HCT116 (cell line): ENCODE results near the gene SUPT5H. TPM values are rescaled to one million over a fixed set of nuclear protein-coding genes. Genes with fewer than 3 reads are reported as not detected.

Experiments used
- ATAC-seq: fragments of 200-7000 bp; cut with Tn5 transposase; 2 replicates; pipeline ENCODE4 v1.9.1; 2020; ENCODE audit warnings: mild to moderate bottlenecking, moderate library complexity
- BruUV-seq: library from RNA; stranded (reverse); fragments of 400-500 nt; replicated peaks from 2 replicates; lab custom pipeline; 2021; lab: Mats Ljungman, UMichigan
- CTCF ChIA-PET: fragments of 300-600 bp; sonication (Branson Sonifier 250); formaldehyde crosslinking; loops from one replicate; lab custom pipeline; 2021; ENCODE audit warnings: antibody characterized with exemption; lab: Charles Lee
- POLR2A ChIA-PET: fragments of 300-600, 350-600 bp; sonication (Branson Sonifier 250); formaldehyde crosslinking; loops from one replicate; lab custom pipeline; 2021; ENCODE audit warnings: antibody characterized with exemption; lab: Charles Lee
- RAD21 ChIA-PET, 2 experiments: fragments of 300-600 bp; sonication (Branson Sonifier 250); formaldehyde crosslinking; loops; one replicate each; lab custom pipeline; 2023; ENCODE audit warnings: low total read pairs in 2 of 2; ENCODE audit not compliant: uncharacterized antibody in 2 of 2, unreplicated experiment in 2 of 2, low non-redundant PET in 1 of 2; lab: Charles Lee
- DNase-seq: peaks from one replicate; pipeline ENCODE4 v3.0.0-alpha.2; 2010; ENCODE audit warnings: low read depth, low spot score
- H2AFZ ChIP-seq: fragments of 200-600 bp; shearing (Covaris generic), sonication (generic); 2 replicates; pipeline ENCODE4 v1.6.1; 2017; ENCODE audit warnings: low read depth, mixed run types, mixed read lengths, antibody characterized with exemption, low read length; ENCODE audit not compliant: poor library complexity, severe bottlenecking
- H3K27ac ChIP-seq: 2 replicates; pipeline ENCODE4 v1.5.1; 2012; ENCODE audit warnings: low read depth, low read length
- H3K27me3 ChIP-seq: fragments of 200-600 bp; sonication (generic); 2 replicates; pipeline ENCODE4 v1.6.1; 2016; ENCODE audit warnings: mixed run types, low read length, mixed read lengths; ENCODE audit not compliant: insufficient read depth
- H3K36me3 ChIP-seq, 2 experiments: fragments of 200-500 bp in 1 of 2; fragments of 200-600 bp in 1 of 2; sonication (Bioruptor generic) in 1 of 2; sonication (generic) in 1 of 2; 2 replicates each; pipeline versions ENCODE4 v1.5.1 to v1.6.1; 2014 to 2016; ENCODE audit warnings: low read length in 2 of 2, inconsistent platforms in 1 of 2, mixed read lengths in 1 of 2, mixed run types in 1 of 2; ENCODE audit not compliant: insufficient read depth in 2 of 2, control insufficient read depth in 1 of 2
- H3K4me1 ChIP-seq, 2 experiments: fragments of 200-600 bp in 1 of 2; sonication (generic) in 1 of 2; 2 replicates each; pipeline versions ENCODE4 v1.5.1 to v1.6.1; 2012 to 2017; ENCODE audit warnings: low read length in 2 of 2, inconsistent platforms in 1 of 2, mild to moderate bottlenecking in 1 of 2, mixed read lengths in 1 of 2, mixed run types in 1 of 2, moderate library complexity in 1 of 2; ENCODE audit not compliant: insufficient read depth in 2 of 2, control insufficient read depth in 1 of 2
- H3K4me2 ChIP-seq: fragments of 200-600 bp; sonication (generic); 2 replicates; pipeline ENCODE4 v1.6.1; 2017; ENCODE audit warnings: mixed run types, low read length, mixed read lengths
- H3K4me3 ChIP-seq, 2 experiments: fragments of 200-600 bp in 1 of 2; sonication (generic) in 1 of 2; replicated peaks in 1 of 2; 2 replicates each; pipeline ENCODE4 v1.5.1; 2011 to 2016; ENCODE audit warnings: low read length in 2 of 2, control low read depth in 1 of 2, low read depth in 1 of 2, mild to moderate bottlenecking in 1 of 2, mixed read lengths in 1 of 2, mixed run types in 1 of 2
- H3K79me2 ChIP-seq: fragments of 200-600 bp; sonication (generic); 2 replicates; pipeline ENCODE4 v1.6.1; 2017; ENCODE audit warnings: mild to moderate bottlenecking, mixed run types, low read length, moderate library complexity, mixed read lengths; ENCODE audit not compliant: insufficient read depth
- H3K9ac ChIP-seq: fragments of 200-600 bp; sonication (generic); 2 replicates; pipeline ENCODE4 v1.6.1; 2016; ENCODE audit warnings: low read length, mixed read lengths
- H3K9me2 ChIP-seq: fragments of 200-600 bp; sonication (generic), shearing (Covaris generic); 2 replicates; pipeline ENCODE4 v1.6.1; 2017; ENCODE audit warnings: mixed run types, mild to moderate bottlenecking, moderate library complexity; ENCODE audit not compliant: insufficient read depth
- H3K9me3 ChIP-seq, 2 experiments: fragments of 200-500 bp in 1 of 2; fragments of 200-600 bp in 1 of 2; sonication (Bioruptor generic) in 1 of 2; sonication (generic) in 1 of 2; 2 replicates each; pipeline ENCODE4 v1.6.1; 2014 to 2017; ENCODE audit warnings: low read length in 2 of 2, mixed read lengths in 2 of 2, inconsistent platforms in 1 of 2, low read depth in 1 of 2, mild to moderate bottlenecking in 1 of 2, mixed run types in 1 of 2, moderate library complexity in 1 of 2; ENCODE audit not compliant: control insufficient read depth in 1 of 2, insufficient read depth in 1 of 2
- H4K20me1 ChIP-seq: fragments of 200-600 bp; sonication (generic), shearing (Covaris generic); 2 replicates; pipeline ENCODE4 v1.6.1; 2017; ENCODE audit warnings: mixed run types, mild to moderate bottlenecking, moderate library complexity; ENCODE audit not compliant: insufficient read depth
- CEBPB ChIP-seq: IDR thresholded peaks from 2 replicates; pipeline ENCODE4 v1.6.1; 2012; ENCODE audit warnings: low read depth
- CTCF ChIP-seq, 3 experiments: fragments of 200-600 bp in 1 of 3; sonication (generic) in 1 of 3; IDR thresholded peaks in 2 of 3; conservative IDR thresholded peaks in 1 of 3; 2 replicates each; pipeline ENCODE4 v1.5.1; 2012 to 2017; ENCODE audit warnings: low read depth in 2 of 3, low read length in 2 of 3, antibody characterized with exemption in 1 of 3, borderline replicate concordance in 1 of 3, control low read depth in 1 of 3, mild to moderate bottlenecking in 1 of 3, mixed read lengths in 1 of 3, mixed run types in 1 of 3, moderate library complexity in 1 of 3; ENCODE audit not compliant: insufficient read depth in 1 of 3
- MAX ChIP-seq: IDR thresholded peaks from 2 replicates; pipeline ENCODE4 v1.6.1; 2012
- POLR2A ChIP-seq: IDR thresholded peaks from 2 replicates; pipeline ENCODE4 v1.7.0; 2011; ENCODE audit warnings: borderline replicate concordance; ENCODE audit not compliant: insufficient read depth, insufficient read length; ENCODE audit errors: extremely low read depth
- REST ChIP-seq: IDR thresholded peaks from 2 replicates; pipeline ENCODE4 v1.6.1; 2012; ENCODE audit warnings: low read depth
- YY1 ChIP-seq: IDR thresholded peaks from 2 replicates; pipeline ENCODE4 v1.6.1; 2011; ENCODE audit warnings: low read length, low read depth, moderate library complexity, mild to moderate bottlenecking; ENCODE audit not compliant: insufficient replicate concordance; ENCODE audit errors: extremely low read depth
- ZBTB33 ChIP-seq: IDR thresholded peaks from 2 replicates; pipeline ENCODE4 v1.6.1; 2011; ENCODE audit warnings: mild to moderate bottlenecking, low read length, moderate library complexity; ENCODE audit not compliant: insufficient replicate concordance; ENCODE audit errors: extremely low read depth
- intact Hi-C: fragments of 100-400 bp; cut with micrococcal nuclease; formaldehyde crosslinking; loops from 2 replicates; pipeline ENCODE4 v1.10.0; 2022
- total RNA-seq: library from RNA; stranded (reverse); gene quantifications from one replicate; pipeline ENCODE4 v1.2.1, GENCODE V29; 2021; ENCODE audit not compliant: unreplicated experiment

Gene SUPT5H
- total RNA-seq, 1 experiment from 2014 or later: 120 TPM

- Histone ChIP-seq H4K20me1 (no peaks in the 10 kb centered on the region), H3K4me3 (no peak overlapping the region), H3K9me3 (no peaks in the 10 kb centered on the region), H3K9ac (no peak overlapping the region), H3K27ac (no peak overlapping the region), H3K79me2 (no peaks in the 10 kb centered on the region), H3K36me3 (peaks cover 6 to 8% of the 10 kb centered on the region in 2 experiments), H2AFZ (no peak overlapping the region), H3K4me2 (no peak overlapping the region), H3K4me1 (peaks cover 0 to 7% of the 10 kb centered on the region in 2 experiments; a peak in 2 of 4 replicates), H3K9me2 (no peaks in the 10 kb centered on the region), H3K27me3 (no peaks in the 10 kb centered on the region)
- intact Hi-C loops: no loop called here
- RAD21 ChIA-PET: no interaction called here
- CTCF ChIA-PET: no interaction called here
- ATAC-seq (no peak), DNase-seq (no peak)
- no TSS peak for BruUV-seq
- POLR2A ChIA-PET: no interaction called here
- TF ChIP-seq CEBPB: no peak
- TF ChIP-seq CTCF (IDR thresholded peaks at IDR 0.05 in 2 of 3, conservative IDR thresholded peaks at IDR 0.05 in 1 of 3; ENCODE audit: borderline replicate concordance in 1 of 3, insufficient read depth in 1 of 3, low read depth in 2 of 3, low read length in 2 of 3): no peak
- TF ChIP-seq MAX: no peak
Observed at GRCh38 chr19:39494661-39495060, 49.3 kb downstream of the SUPT5H start.

- Histone ChIP-seq H3K27me3 (no peaks in the 10 kb centered on the region), H3K9me3 (no peaks in the 10 kb centered on the region), H3K79me2 (no peaks in the 10 kb centered on the region), H3K4me3 (no peak overlapping the region), H3K9me2 (no peaks in the 10 kb centered on the region), H4K20me1 (no peaks in the 10 kb centered on the region), H3K9ac (no peak overlapping the region), H3K4me1 (peaks cover 0 to 7% of the 10 kb centered on the region in 2 experiments; a peak in 2 of 4 replicates), H2AFZ (no peak overlapping the region), H3K27ac (no peak overlapping the region), H3K36me3 (no peaks in the 10 kb centered on the region), H3K4me2 (no peak overlapping the region)
- RAD21 ChIA-PET: no interaction called here
- intact Hi-C loops: no loop called here
- POLR2A ChIA-PET: no interaction called here
- DNase-seq (no peak), ATAC-seq (no peak)
- no TSS peak for BruUV-seq
- CTCF ChIA-PET: no interaction called here
- TF ChIP-seq CTCF (IDR thresholded peaks at IDR 0.05 in 2 of 3, conservative IDR thresholded peaks at IDR 0.05 in 1 of 3; ENCODE audit: borderline replicate concordance in 1 of 3, insufficient read depth in 1 of 3, low read depth in 2 of 3, low read length in 2 of 3) (no peak), POLR2A (no peak), ZBTB33 (no peak), YY1 (no peak), REST (no peak)
Observed at GRCh38 chr19:39496063-39496462, 50.7 kb downstream of the SUPT5H start.
